Measurements from ENCODE around the gene FBLN5.

FBLN5 gene

GRCh38 chr14:91867316-91867988 is 80.0 kb downstream of the FBLN5 start, which contains the start of gene TC2N:
TSS of gene TC2N (minus strand) at chr14:91867536. CDS start at chr14:91813769, 53,767 bp downstream.
- H3K4me1 ChIP-seq (ENCODE audit: control insufficient read depth in 2 of 2, insufficient read depth in 2 of 2, low read length in 2 of 2) = peaks cover 13 to 18% of the 10 kb centered on the region in 2 donors
- H3K9ac ChIP-seq (ENCODE audit: low read depth in 1 of 2, low read length in 2 of 2) = peak within 1 kb of the TSS in 1 of 2 donors; percentile 34
- H3K27ac ChIP-seq (ENCODE audit: low read depth in 2 of 2, low read length in 2 of 2) = peak within 1 kb of the TSS in 1 of 2 donors; percentile 49
- H3K36me3 ChIP-seq (ENCODE audit: control insufficient read depth in 2 of 2, insufficient read depth in 2 of 2, low read length in 2 of 2) = no peaks in the 10 kb centered on the region
- no peaks in the 10 kb centered on the region for H3K9me3 ChIP-seq (ENCODE audit: control insufficient read depth in 2 of 2, low read length in 2 of 2)
- H3K4me3 ChIP-seq (ENCODE audit: low read length in 2 of 2) = peak within 1 kb of the TSS in 1 of 2 donors; percentile 67
- no peaks in the 10 kb centered on the region for H3K27me3 ChIP-seq (ENCODE audit: control insufficient read depth in 2 of 2, insufficient read depth in 2 of 2, low read length in 2 of 2)

GRCh38 chr14:91866511-91867295 is 80.8 kb downstream of the FBLN5 start:
- no peaks in the 10 kb centered on the region for H3K9me3 ChIP-seq (ENCODE audit: control insufficient read depth in 2 of 2, low read length in 2 of 2)
- no peaks in the 10 kb centered on the region for H3K27me3 ChIP-seq (ENCODE audit: control insufficient read depth in 2 of 2, insufficient read depth in 2 of 2, low read length in 2 of 2)
- H3K4me1 ChIP-seq (ENCODE audit: control insufficient read depth in 2 of 2, insufficient read depth in 2 of 2, low read length in 2 of 2) = peaks cover 7 to 10% of the 10 kb centered on the region in 2 donors
- H3K4me3 ChIP-seq (ENCODE audit: low read length in 2 of 2) = peak overlapping the region in 1 of 2 donors; percentile 67
- peak overlapping the region in 1 of 2 donors; percentile 34 for H3K9ac ChIP-seq (ENCODE audit: low read depth in 1 of 2, low read length in 2 of 2)
- H3K27ac ChIP-seq (ENCODE audit: low read depth in 2 of 2, low read length in 2 of 2) = peak overlapping the region in 1 of 2 donors; percentile 49
- H3K36me3 ChIP-seq (ENCODE audit: control insufficient read depth in 2 of 2, insufficient read depth in 2 of 2, low read length in 2 of 2) = no peaks in the 10 kb centered on the region

GRCh38 chr14:91866061-91866460 is 81.4 kb downstream of the FBLN5 start:
- H3K4me1 ChIP-seq (ENCODE audit: control insufficient read depth in 2 of 2, insufficient read depth in 2 of 2, low read length in 2 of 2) = peaks cover 5 to 8% of the 10 kb centered on the region in 2 donors
- no peaks in the 10 kb centered on the region for H3K9me3 ChIP-seq (ENCODE audit: control insufficient read depth in 2 of 2, low read length in 2 of 2)
- peak overlapping the region in 1 of 2 donors; percentile 67 for H3K4me3 ChIP-seq (ENCODE audit: low read length in 2 of 2)
- H3K27me3 ChIP-seq (ENCODE audit: control insufficient read depth in 2 of 2, insufficient read depth in 2 of 2, low read length in 2 of 2) = no peaks in the 10 kb centered on the region
- peak overlapping the region in 1 of 2 donors; percentile 14 for H3K9ac ChIP-seq (ENCODE audit: low read depth in 1 of 2, low read length in 2 of 2)
- peak overlapping the region in 1 of 2 donors; percentile 43 for H3K27ac ChIP-seq (ENCODE audit: low read depth in 2 of 2, low read length in 2 of 2)
- no peaks in the 10 kb centered on the region for H3K36me3 ChIP-seq (ENCODE audit: control insufficient read depth in 2 of 2, insufficient read depth in 2 of 2, low read length in 2 of 2)

- Histone ChIP-seq H3K36me3 (ENCODE audit: control insufficient read depth in 2 of 2, insufficient read depth in 2 of 2, low read length in 2 of 2) (no peaks in the 10 kb centered on the region), H3K4me3 (ENCODE audit: low read length in 2 of 2) (no peak overlapping the region), H3K9me3 (ENCODE audit: control insufficient read depth in 2 of 2, low read length in 2 of 2) (no peaks in the 10 kb centered on the region), H3K9ac (ENCODE audit: low read depth in 1 of 2, low read length in 2 of 2) (no peak overlapping the region), H3K27ac (ENCODE audit: low read depth in 2 of 2, low read length in 2 of 2) (no peak overlapping the region), H3K27me3 (ENCODE audit: control insufficient read depth in 2 of 2, insufficient read depth in 2 of 2, low read length in 2 of 2) (no peaks in the 10 kb centered on the region), H3K4me1 (ENCODE audit: control insufficient read depth in 2 of 2, insufficient read depth in 2 of 2, low read length in 2 of 2) (peaks cover 0 to 3% of the 10 kb centered on the region in 2 donors)
Measured at GRCh38 chr14:91862417-91862816, 85.1 kb downstream of the FBLN5 start.

- H3K9ac ChIP-seq (ENCODE audit: low read depth in 1 of 2, low read length in 2 of 2) = no peak overlapping the region
- H3K36me3 ChIP-seq (ENCODE audit: control insufficient read depth in 2 of 2, insufficient read depth in 2 of 2, low read length in 2 of 2) = no peaks in the 10 kb centered on the region
- peaks cover 0 to 3% of the 10 kb centered on the region in 2 donors for H3K4me1 ChIP-seq (ENCODE audit: control insufficient read depth in 2 of 2, insufficient read depth in 2 of 2, low read length in 2 of 2)
- no peak overlapping the region for H3K27ac ChIP-seq (ENCODE audit: low read depth in 2 of 2, low read length in 2 of 2)
- H3K27me3 ChIP-seq (ENCODE audit: control insufficient read depth in 2 of 2, insufficient read depth in 2 of 2, low read length in 2 of 2) = no peaks in the 10 kb centered on the region
- H3K9me3 ChIP-seq (ENCODE audit: control insufficient read depth in 2 of 2, low read length in 2 of 2) = no peaks in the 10 kb centered on the region
- H3K4me3 ChIP-seq (ENCODE audit: low read length in 2 of 2) = no peak overlapping the region
Measured at GRCh38 chr14:91861091-91861490, 86.4 kb downstream of the FBLN5 start.

GRCh38 chr14:91860238-91860637 is 87.3 kb downstream of the FBLN5 start:
- Histone ChIP-seq H3K9me3 (ENCODE audit: control insufficient read depth in 2 of 2, low read length in 2 of 2) (no peaks in the 10 kb centered on the region), H3K36me3 (ENCODE audit: control insufficient read depth in 2 of 2, insufficient read depth in 2 of 2, low read length in 2 of 2) (no peaks in the 10 kb centered on the region), H3K27me3 (ENCODE audit: control insufficient read depth in 2 of 2, insufficient read depth in 2 of 2, low read length in 2 of 2) (no peaks in the 10 kb centered on the region), H3K4me3 (ENCODE audit: low read length in 2 of 2) (no peak overlapping the region), H3K27ac (ENCODE audit: low read depth in 2 of 2, low read length in 2 of 2) (no peak overlapping the region), H3K4me1 (ENCODE audit: control insufficient read depth in 2 of 2, insufficient read depth in 2 of 2, low read length in 2 of 2) (peaks cover 0 to 3% of the 10 kb centered on the region in 2 donors), H3K9ac (ENCODE audit: low read depth in 1 of 2, low read length in 2 of 2) (no peak overlapping the region)

- no peaks in the 10 kb centered on the region for H3K36me3 ChIP-seq (ENCODE audit: control insufficient read depth in 2 of 2, insufficient read depth in 2 of 2, low read length in 2 of 2)
- H3K27ac ChIP-seq (ENCODE audit: low read depth in 2 of 2, low read length in 2 of 2) = no peak overlapping the region
- no peak overlapping the region for H3K4me3 ChIP-seq (ENCODE audit: low read length in 2 of 2)
- H3K9me3 ChIP-seq (ENCODE audit: control insufficient read depth in 2 of 2, low read length in 2 of 2) = no peaks in the 10 kb centered on the region
- no peaks in the 10 kb centered on the region for H3K27me3 ChIP-seq (ENCODE audit: control insufficient read depth in 2 of 2, insufficient read depth in 2 of 2, low read length in 2 of 2)
- H3K9ac ChIP-seq (ENCODE audit: low read depth in 1 of 2, low read length in 2 of 2) = no peak overlapping the region
- peaks cover 0 to 3% of the 10 kb centered on the region in 2 donors for H3K4me1 ChIP-seq (ENCODE audit: control insufficient read depth in 2 of 2, insufficient read depth in 2 of 2, low read length in 2 of 2)
Measured at GRCh38 chr14:91858536-91859275, 88.8 kb downstream of the FBLN5 start.

GRCh38 chr14:91857614-91858013 is 89.9 kb downstream of the FBLN5 start:
- peaks cover 0 to 3% of the 10 kb centered on the region in 2 donors for H3K4me1 ChIP-seq (ENCODE audit: control insufficient read depth in 2 of 2, insufficient read depth in 2 of 2, low read length in 2 of 2)
- H3K27ac ChIP-seq (ENCODE audit: low read depth in 2 of 2, low read length in 2 of 2) = no peak overlapping the region
- no peaks in the 10 kb centered on the region for H3K36me3 ChIP-seq (ENCODE audit: control insufficient read depth in 2 of 2, insufficient read depth in 2 of 2, low read length in 2 of 2)
- no peaks in the 10 kb centered on the region for H3K27me3 ChIP-seq (ENCODE audit: control insufficient read depth in 2 of 2, insufficient read depth in 2 of 2, low read length in 2 of 2)
- no peak overlapping the region for H3K9ac ChIP-seq (ENCODE audit: low read depth in 1 of 2, low read length in 2 of 2)
- H3K9me3 ChIP-seq (ENCODE audit: control insufficient read depth in 2 of 2, low read length in 2 of 2) = no peaks in the 10 kb centered on the region
- H3K4me3 ChIP-seq (ENCODE audit: low read length in 2 of 2) = no peak overlapping the region

- Histone ChIP-seq H3K36me3 (ENCODE audit: control insufficient read depth in 2 of 2, insufficient read depth in 2 of 2, low read length in 2 of 2) (no peaks in the 10 kb centered on the region), H3K4me3 (ENCODE audit: low read length in 2 of 2) (no peak overlapping the region), H3K27ac (ENCODE audit: low read depth in 2 of 2, low read length in 2 of 2) (no peak overlapping the region), H3K9me3 (ENCODE audit: control insufficient read depth in 2 of 2, low read length in 2 of 2) (no peaks in the 10 kb centered on the region), H3K4me1 (ENCODE audit: control insufficient read depth in 2 of 2, insufficient read depth in 2 of 2, low read length in 2 of 2) (peaks cover 0 to 3% of the 10 kb centered on the region in 2 donors), H3K27me3 (ENCODE audit: control insufficient read depth in 2 of 2, insufficient read depth in 2 of 2, low read length in 2 of 2) (no peaks in the 10 kb centered on the region), H3K9ac (ENCODE audit: low read depth in 1 of 2, low read length in 2 of 2) (no peak overlapping the region)
Measured at GRCh38 chr14:91854327-91854934, 93.1 kb downstream of the FBLN5 start.
